Natural killer cell (primary cell): ENCODE measurements around the gene TOMM20L. TPM values are rescaled to one million over a fixed set of nuclear protein-coding genes. Genes with fewer than 3 reads are reported as not detected.

ENCODE experiments used
- ATAC-seq, 3 donors: fragments of 150-1000 bp in 2 of 3; fragments of 200-7000 bp in 1 of 3; cut with Tn5 transposase; 1 replicate in 1 of 3; 2 replicates in 2 of 3; pipeline ENCODE4 v1.10.0; 2021; ENCODE audit warnings: mild to moderate bottlenecking in 2 of 3, moderate library complexity in 2 of 3
- DNase-seq, 2 donors: peaks; one replicate each; pipeline versions ENCODE4 v3.0.0 to v3.0.0-alpha.2; 2013 to 2021; ENCODE audit warnings: mixed read lengths in 1 of 2
- H3K27ac ChIP-seq: one replicate; pipeline ENCODE4 v1.5.1; 2013; ENCODE audit warnings: mild to moderate bottlenecking, low read length
- H3K27me3 ChIP-seq: one replicate; pipeline ENCODE4 v1.6.1; 2013; ENCODE audit warnings: low read length; ENCODE audit not compliant: control insufficient read depth, insufficient read depth
- H3K36me3 ChIP-seq: one replicate; pipeline ENCODE4 v1.6.1; 2013; ENCODE audit warnings: low read length; ENCODE audit not compliant: control insufficient read depth, insufficient read depth
- H3K4me1 ChIP-seq: one replicate; pipeline ENCODE4 v1.6.1; 2013; ENCODE audit warnings: low read length; ENCODE audit not compliant: control insufficient read depth, insufficient read depth
- H3K4me3 ChIP-seq: one replicate; pipeline ENCODE4 v1.5.1; 2013; ENCODE audit warnings: low read length
- H3K9me3 ChIP-seq: one replicate; pipeline ENCODE4 v1.6.1; 2013; ENCODE audit warnings: low read length; ENCODE audit not compliant: control insufficient read depth, insufficient read depth
- H3K27ac Mint-ChIP-seq, 2 donors: one replicate each; pipeline ENCODE4 v1.8.0; 2022; ENCODE audit warnings: mild to moderate bottlenecking in 2 of 2, mixed read lengths in 2 of 2, moderate library complexity in 1 of 2
- H3K27me3 Mint-ChIP-seq, 2 donors: one replicate each; pipeline ENCODE4 v1.8.0; 2022; ENCODE audit warnings: low read depth in 2 of 2, mixed read lengths in 2 of 2
- H3K36me3 Mint-ChIP-seq: one replicate; pipeline ENCODE4 v1.8.0; 2022; ENCODE audit warnings: mixed read lengths
- H3K4me1 Mint-ChIP-seq, 2 donors: one replicate each; pipeline ENCODE4 v1.8.0; 2022; ENCODE audit warnings: mixed read lengths in 2 of 2
- H3K4me3 Mint-ChIP-seq: one replicate; pipeline ENCODE4 v1.8.0; 2022; ENCODE audit warnings: mild to moderate bottlenecking, moderate library complexity, mixed read lengths
- H3K9me3 Mint-ChIP-seq, 2 donors: one replicate each; pipeline ENCODE4 v1.8.0; 2022; ENCODE audit warnings: mixed read lengths in 2 of 2
- WGBS: methylation state at CpG from one replicate; pipeline ENCODE4 v1.1.7; 2013; ENCODE audit warnings: missing lambda C conversion rate; ENCODE audit not compliant: insufficient coverage; 5-methylcytosine and 5-hydroxymethylcytosine counted together
- intact Hi-C: fragments of 100-400 bp; cut with micrococcal nuclease; formaldehyde crosslinking; loops from one replicate; pipeline ENCODE4 v1.14.2; 2022
- total RNA-seq, 4 donors: library from RNA; stranded (reverse); fragments of 120-200 nt in 1 of 4; gene quantifications; one replicate each; pipeline versions ENCODE4 v1.2.3 to v1.2.4, GENCODE V29; 2013 to 2022
- TF ChIP-seq, protein P1 (sequence below): fragments of 200-600 bp; IDR thresholded peaks from one replicate; pipeline ENCODE4 v1.8.0; 2022; ENCODE audit warnings: antibody characterized with exemption

TOMM20L gene
- total RNA-seq, 3 donors from 2014 or later (not counting 1 experiment from before 2014, with no cell fraction given), result 0.66 TPM; not detected in 2

DNA sequence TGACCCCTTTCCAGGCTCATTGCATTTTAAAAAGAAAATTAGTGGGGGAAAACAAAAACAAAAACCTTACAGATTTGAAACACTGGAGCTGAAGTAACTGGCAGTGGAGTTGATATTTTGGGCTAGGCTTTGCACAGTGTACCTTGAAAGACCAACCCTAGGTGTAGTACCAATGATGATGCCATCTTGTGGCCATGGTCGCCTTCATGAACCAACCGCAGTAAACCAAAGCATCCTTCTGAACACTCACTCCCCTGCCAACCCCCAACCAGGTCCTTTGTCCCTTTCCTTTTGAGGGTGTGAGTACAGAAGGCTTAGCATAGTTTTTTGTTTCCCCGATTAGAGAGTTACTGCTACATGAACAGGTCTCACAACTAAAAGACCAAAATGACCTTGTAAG, 5.9 kb downstream of the TOMM20L start:
- DNase-seq, result peak in 1 of 2 donors; percentile 34
- intact Hi-C loops, result no loop called here

GRCh38 chr14:58408681-58409215, 13.0 kb downstream of the TOMM20L start:
- H3K36me3 ChIP-seq, result peaks cover 35% of the 10 kb centered on the region
- no peak overlapping the region for H3K27ac ChIP-seq
- Mint-ChIP-seq H3K4me1 (no peaks in the 10 kb centered on the region), H3K9me3 (no peaks in the 10 kb centered on the region), H3K4me3 (no peak overlapping the region), H3K27me3 (no peaks in the 10 kb centered on the region), H3K36me3 (no peaks in the 10 kb centered on the region), H3K27ac (no peak overlapping the region)
- no peak overlapping the region for H3K4me3 ChIP-seq
- intact Hi-C loops, result no loop called here
- WGBS, result 96% methylated on average over 3 of the region's 3 CpGs
- no peaks in the 10 kb centered on the region for H3K4me1 ChIP-seq
- DNase-seq (no peak), ATAC-seq (no peak)
- no peaks in the 10 kb centered on the region for H3K27me3 ChIP-seq
- no peaks in the 10 kb centered on the region for H3K9me3 ChIP-seq
- TF ChIP-seq, protein P1, sequence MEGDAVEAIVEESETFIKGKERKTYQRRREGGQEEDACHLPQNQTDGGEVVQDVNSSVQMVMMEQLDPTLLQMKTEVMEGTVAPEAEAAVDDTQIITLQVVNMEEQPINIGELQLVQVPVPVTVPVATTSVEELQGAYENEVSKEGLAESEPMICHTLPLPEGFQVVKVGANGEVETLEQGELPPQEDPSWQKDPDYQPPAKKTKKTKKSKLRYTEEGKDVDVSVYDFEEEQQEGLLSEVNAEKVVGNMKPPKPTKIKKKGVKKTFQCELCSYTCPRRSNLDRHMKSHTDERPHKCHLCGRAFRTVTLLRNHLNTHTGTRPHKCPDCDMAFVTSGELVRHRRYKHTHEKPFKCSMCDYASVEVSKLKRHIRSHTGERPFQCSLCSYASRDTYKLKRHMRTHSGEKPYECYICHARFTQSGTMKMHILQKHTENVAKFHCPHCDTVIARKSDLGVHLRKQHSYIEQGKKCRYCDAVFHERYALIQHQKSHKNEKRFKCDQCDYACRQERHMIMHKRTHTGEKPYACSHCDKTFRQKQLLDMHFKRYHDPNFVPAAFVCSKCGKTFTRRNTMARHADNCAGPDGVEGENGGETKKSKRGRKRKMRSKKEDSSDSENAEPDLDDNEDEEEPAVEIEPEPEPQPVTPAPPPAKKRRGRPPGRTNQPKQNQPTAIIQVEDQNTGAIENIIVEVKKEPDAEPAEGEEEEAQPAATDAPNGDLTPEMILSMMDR, result no peak

More for the DNA sequence above, 5.9 kb downstream of the TOMM20L start:
- H3K4me1 Mint-ChIP-seq, result peaks cover 0 to 6% of the 10 kb centered on the region in 2 donors
- no peaks in the 10 kb centered on the region for H3K36me3 Mint-ChIP-seq
- H3K4me3 Mint-ChIP-seq, result no peak overlapping the region
- H3K9me3 ChIP-seq, result no peaks in the 10 kb centered on the region
- no peaks in the 10 kb centered on the region for H3K27me3 Mint-ChIP-seq
- 74% methylated on average over 3 of the region's 3 CpGs for WGBS
- no peak overlapping the region for H3K27ac ChIP-seq
- no peak for ATAC-seq
- no peaks in the 10 kb centered on the region for H3K27me3 ChIP-seq
- H3K27ac Mint-ChIP-seq, result no peak overlapping the region
- H3K4me1 ChIP-seq, result peaks cover 4% of the 10 kb centered on the region
- no peak overlapping the region for H3K4me3 ChIP-seq
- no peaks in the 10 kb centered on the region for H3K9me3 Mint-ChIP-seq
- H3K36me3 ChIP-seq, result no peaks in the 10 kb centered on the region
- TF ChIP-seq, protein P1, result no peak

GRCh38 chr14:58414845-58415244, 19.1 kb downstream of the TOMM20L start:
- ATAC-seq (no peak), DNase-seq (no peak)
- H3K4me3 ChIP-seq, result no peak overlapping the region
- no peaks in the 10 kb centered on the region for H3K4me1 ChIP-seq
- H3K4me1 Mint-ChIP-seq, result peaks cover 0 to 4% of the 10 kb centered on the region in 2 donors
- no peak overlapping the region for H3K27ac Mint-ChIP-seq
- H3K9me3 Mint-ChIP-seq, result no peaks in the 10 kb centered on the region
- no CpG with 5 or more reads among the region's 1 CpG for WGBS
- H3K9me3 ChIP-seq, result no peaks in the 10 kb centered on the region
- no peaks in the 10 kb centered on the region for H3K27me3 Mint-ChIP-seq
- H3K27ac ChIP-seq, result no peak overlapping the region
- no peak overlapping the region for H3K4me3 Mint-ChIP-seq
- H3K27me3 ChIP-seq, result no peaks in the 10 kb centered on the region
- peaks cover 34% of the 10 kb centered on the region for H3K36me3 ChIP-seq
- intact Hi-C loops, result no loop called here
- TF ChIP-seq, protein P1, result no peak
- H3K36me3 Mint-ChIP-seq, result peaks cover 8% of the 10 kb centered on the region
